Measurements from ENCODE around the gene KCNK1.

Gene KCNK1

GRCh38 chr1:233673261-233673946 lies 59.5 kb downstream of the KCNK1 start:
- Histone ChIP-seq H3K4me3 (ENCODE audit: low read depth, low read length) (no peak overlapping the region), H3K4me1 (no peaks in the 10 kb centered on the region), H3K27me3 (no peaks in the 10 kb centered on the region; the same call in 1 of the 2 replicates), H3K36me3 (no peaks in the 10 kb centered on the region), H3K9me3 (no peaks in the 10 kb centered on the region)
- no peak for DNase-seq
- TF ChIP-seq CTCF (IDR thresholded peaks at IDR 0.05; ENCODE audit: low read depth, low read length): no peak

DNA sequence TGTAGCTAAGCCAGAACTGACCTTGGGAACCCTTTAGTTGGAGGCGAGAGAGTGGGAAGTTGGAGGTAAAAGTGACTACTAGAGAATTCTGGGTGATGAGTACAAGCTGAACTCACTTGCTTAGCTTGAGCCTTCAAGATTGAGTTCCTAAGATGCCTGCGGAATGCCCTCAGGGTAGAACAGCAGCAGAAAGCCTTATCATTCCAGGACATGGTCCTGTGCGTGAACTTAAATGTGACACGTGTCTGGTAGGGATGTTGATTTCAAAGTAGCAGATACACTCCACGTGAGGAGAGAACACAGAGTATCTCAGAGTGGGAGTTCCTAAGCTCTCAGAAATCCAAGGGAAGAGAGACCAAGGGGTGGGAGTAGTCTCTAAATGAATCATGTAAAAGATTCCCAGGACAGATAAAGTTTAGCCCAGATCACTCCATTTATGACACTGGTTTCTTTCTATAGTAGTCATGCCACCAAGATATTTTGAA lies 60.1 kb downstream of the KCNK1 start:
- no peak for TF ChIP-seq CTCF (IDR thresholded peaks at IDR 0.05; ENCODE audit: low read depth, low read length)
- no peak overlapping the region for H3K4me3 ChIP-seq (ENCODE audit: low read depth, low read length)
- no peaks in the 10 kb centered on the region; the same call in 1 of the 2 replicates for H3K27me3 ChIP-seq
- no peaks in the 10 kb centered on the region for H3K9me3 ChIP-seq
- no peaks in the 10 kb centered on the region for H3K36me3 ChIP-seq
- H3K4me1 ChIP-seq: no peaks in the 10 kb centered on the region
- DNase-seq: no peak

DNA sequence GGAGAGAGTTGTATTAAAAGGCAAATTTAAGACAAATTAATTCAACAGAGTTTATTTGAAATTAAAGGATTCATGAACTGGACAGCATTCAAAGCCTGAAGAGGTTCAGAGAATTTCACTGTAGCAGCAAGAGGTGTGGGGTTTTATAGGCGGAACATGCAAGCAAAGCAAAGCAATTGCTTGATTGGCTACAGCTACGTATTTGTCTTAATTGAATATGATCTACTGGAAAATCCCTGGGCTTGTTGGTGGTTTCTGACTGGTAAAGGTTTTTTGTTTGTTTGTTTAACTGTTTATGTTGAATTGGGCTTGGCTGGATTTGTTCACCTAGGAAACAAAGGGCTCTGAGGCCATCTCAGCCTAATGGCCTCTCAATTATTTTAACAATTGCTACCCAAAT lies 61.5 kb downstream of the KCNK1 start:
- H3K4me1 ChIP-seq: no peaks in the 10 kb centered on the region
- H3K36me3 ChIP-seq: no peaks in the 10 kb centered on the region
- TF ChIP-seq CTCF (IDR thresholded peaks at IDR 0.05; ENCODE audit: low read depth, low read length): no peak
- H3K9me3 ChIP-seq: no peaks in the 10 kb centered on the region
- DNase-seq: no peak
- H3K4me3 ChIP-seq (ENCODE audit: low read depth, low read length): no peak overlapping the region
- no peaks in the 10 kb centered on the region; the same call in 1 of the 2 replicates for H3K27me3 ChIP-seq

DNA sequence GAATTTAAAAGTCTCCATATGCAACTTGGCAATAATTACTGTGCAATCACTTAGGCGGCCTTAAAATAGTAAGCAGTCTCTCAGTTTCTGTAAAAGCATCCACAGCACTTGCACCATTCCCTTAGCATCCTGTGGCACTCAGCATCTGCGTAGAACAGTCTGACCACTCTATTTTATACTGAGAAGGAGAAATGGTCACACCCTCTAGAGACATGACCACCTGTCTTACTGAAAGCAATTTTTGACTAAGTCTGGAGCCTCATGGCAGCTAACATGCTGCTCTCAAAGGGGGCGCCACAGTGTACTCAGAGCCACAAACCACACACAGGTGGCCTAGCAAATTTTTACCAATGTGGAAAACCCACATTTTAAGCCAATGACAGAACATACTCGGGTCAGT lies 62.0 kb downstream of the KCNK1 start:
- H3K4me3 ChIP-seq (ENCODE audit: low read depth, low read length): no peak overlapping the region
- no peaks in the 10 kb centered on the region; the same call in 1 of the 2 replicates for H3K27me3 ChIP-seq
- H3K36me3 ChIP-seq: no peaks in the 10 kb centered on the region
- no peaks in the 10 kb centered on the region for H3K9me3 ChIP-seq
- DNase-seq: no peak
- no peak for TF ChIP-seq CTCF (IDR thresholded peaks at IDR 0.05; ENCODE audit: low read depth, low read length)
- H3K4me1 ChIP-seq: no peaks in the 10 kb centered on the region

GRCh38 chr1:233677690-233678354 lies 63.9 kb downstream of the KCNK1 start:
- Histone ChIP-seq H3K36me3 (no peaks in the 10 kb centered on the region), H3K27me3 (no peaks in the 10 kb centered on the region), H3K4me3 (ENCODE audit: low read depth, low read length) (no peak overlapping the region), H3K9me3 (no peaks in the 10 kb centered on the region), H3K4me1 (no peaks in the 10 kb centered on the region)
- no peak for DNase-seq
- no peak for TF ChIP-seq CTCF (IDR thresholded peaks at IDR 0.05; ENCODE audit: low read depth, low read length)

- Histone ChIP-seq H3K4me1 (no peaks in the 10 kb centered on the region), H3K4me3 (ENCODE audit: low read depth, low read length) (no peak overlapping the region), H3K9me3 (no peaks in the 10 kb centered on the region), H3K27me3 (no peaks in the 10 kb centered on the region), H3K36me3 (no peaks in the 10 kb centered on the region)
- no peak for TF ChIP-seq CTCF (IDR thresholded peaks at IDR 0.05; ENCODE audit: low read depth, low read length)
- DNase-seq: no peak
Measured at GRCh38 chr1:233679030-233679429, 65.1 kb downstream of the KCNK1 start.
